Heart left ventricle (tissue), 13 donors: Measurements from ENCODE around the gene SCFD2.

Experiments
- CTCF ChIP-seq, 12 donors: fragments of 200-600 bp; sonication (generic) in 4 of 12; IDR thresholded peaks; one replicate each; pipeline versions ENCODE4 v1.5.0 to v1.8.0; 2018 to 2022; ENCODE audit warnings: antibody characterized with exemption in 12 of 12, mild to moderate bottlenecking in 5 of 12
- POLR2A ChIP-seq, 2 donors: fragments of 450-650 bp; IDR thresholded peaks; one replicate each; pipeline ENCODE4 v1.6.1; 2017; ENCODE audit warnings: antibody characterized with exemption in 2 of 2, mild to moderate bottlenecking in 2 of 2, moderate library complexity in 2 of 2
- donor health status: ischemic (EF 13 %, LVEDD 7.1; RV severe dilation, severe dysfunction).
- donor health status: DM: no; HTN: yes; CAD: no.
- donor health status: DM: no; HTN: no; CAD: no.
- donor health status: ischemic (EF 25% LVEDD 6.9; RV normal size, moderate dysfunction).
- donor health status: ischemic (EF 25% LVEDD 5.7; RV mildly dilated, moderate dysfunction).
- donor health status: ischemic (EF 35%, LVEDD 5.7; RV mildly dilated, moderate dysfunction).
- donor health status: nonischemic (EF 11% LVEDD 7.7; RV severe dilation, severe dysfunction).
- donor health status: DM: yes; HTN: yes; CAD: no.
- donor health status: PGD.
- donor health status: ischemic (EF 29% LVEDD 5.4; RV normal size, mild dysfunction).
- donor health status: nonischemic (EF 23%, LVEDD 6.1; RV moderate dilation, normal function).

- no peak for TF ChIP-seq CTCF (IDR thresholded peaks at IDR 0.05)
- no peak for TF ChIP-seq POLR2A (IDR thresholded peaks at IDR 0.05)
Observed at GRCh38 chr4:52925531-52925968, 440.3 kb downstream of the SCFD2 start.
